NB4 (cell line): ENCODE data around the gene PLCB4.

ENCODE experiments used
- DNase-seq: peaks from one replicate; pipeline ENCODE4 v3.0.0; 2010; ENCODE audit warnings: low read depth
- H3K4me3 ChIP-seq: one replicate; pipeline ENCODE4 v1.5.1; 2011; ENCODE audit warnings: mild to moderate bottlenecking, low read depth, low read length, moderate library complexity
- MYC ChIP-seq: IDR thresholded peaks from 2 replicates; pipeline ENCODE4 v1.6.1; 2011; ENCODE audit warnings: low read depth, low read length
- POLR2A ChIP-seq: IDR thresholded peaks from 2 replicates; pipeline ENCODE4 v1.6.1; 2011; ENCODE audit warnings: mild to moderate bottlenecking; ENCODE audit not compliant: insufficient read length; ENCODE audit errors: extremely low read depth
- TF ChIP-seq, protein P1 (sequence below): IDR thresholded peaks from 2 replicates; pipeline ENCODE4 v1.6.1; 2011; ENCODE audit warnings: low read depth, low read length
- TF ChIP-seq, protein P2 (sequence below): IDR thresholded peaks from one replicate; pipeline ENCODE4 v1.5.1; 2012; ENCODE audit warnings: low read depth, low read length

Gene PLCB4

DNA sequence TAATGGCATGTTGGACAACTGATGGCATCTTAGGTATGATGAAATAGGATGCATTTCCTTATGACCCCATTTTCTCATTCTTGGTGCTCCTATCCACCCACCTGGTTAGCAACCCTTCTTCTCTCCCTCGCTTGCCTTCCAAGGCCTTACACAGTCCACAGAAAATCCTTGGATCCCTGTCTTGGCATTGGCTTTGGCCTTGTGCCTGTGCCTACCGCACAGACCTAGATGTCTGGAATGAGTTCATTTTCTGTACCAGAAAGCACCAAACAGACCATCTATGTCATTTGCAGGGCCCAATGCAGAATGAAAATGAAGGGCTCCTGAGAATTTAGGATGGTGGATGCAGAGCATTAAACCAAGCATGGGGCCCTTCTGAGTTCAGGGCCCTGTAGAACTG, 346.5 kb downstream of the PLCB4 start:
- TF ChIP-seq, protein P1, sequence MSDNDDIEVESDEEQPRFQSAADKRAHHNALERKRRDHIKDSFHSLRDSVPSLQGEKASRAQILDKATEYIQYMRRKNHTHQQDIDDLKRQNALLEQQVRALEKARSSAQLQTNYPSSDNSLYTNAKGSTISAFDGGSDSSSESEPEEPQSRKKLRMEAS: no peak
- TF ChIP-seq POLR2A (no peak), MYC (no peak)
- TF ChIP-seq, protein P2, sequence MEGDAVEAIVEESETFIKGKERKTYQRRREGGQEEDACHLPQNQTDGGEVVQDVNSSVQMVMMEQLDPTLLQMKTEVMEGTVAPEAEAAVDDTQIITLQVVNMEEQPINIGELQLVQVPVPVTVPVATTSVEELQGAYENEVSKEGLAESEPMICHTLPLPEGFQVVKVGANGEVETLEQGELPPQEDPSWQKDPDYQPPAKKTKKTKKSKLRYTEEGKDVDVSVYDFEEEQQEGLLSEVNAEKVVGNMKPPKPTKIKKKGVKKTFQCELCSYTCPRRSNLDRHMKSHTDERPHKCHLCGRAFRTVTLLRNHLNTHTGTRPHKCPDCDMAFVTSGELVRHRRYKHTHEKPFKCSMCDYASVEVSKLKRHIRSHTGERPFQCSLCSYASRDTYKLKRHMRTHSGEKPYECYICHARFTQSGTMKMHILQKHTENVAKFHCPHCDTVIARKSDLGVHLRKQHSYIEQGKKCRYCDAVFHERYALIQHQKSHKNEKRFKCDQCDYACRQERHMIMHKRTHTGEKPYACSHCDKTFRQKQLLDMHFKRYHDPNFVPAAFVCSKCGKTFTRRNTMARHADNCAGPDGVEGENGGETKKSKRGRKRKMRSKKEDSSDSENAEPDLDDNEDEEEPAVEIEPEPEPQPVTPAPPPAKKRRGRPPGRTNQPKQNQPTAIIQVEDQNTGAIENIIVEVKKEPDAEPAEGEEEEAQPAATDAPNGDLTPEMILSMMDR: no peak
- no peak for DNase-seq
- H3K4me3 ChIP-seq: no peak overlapping the region

DNA sequence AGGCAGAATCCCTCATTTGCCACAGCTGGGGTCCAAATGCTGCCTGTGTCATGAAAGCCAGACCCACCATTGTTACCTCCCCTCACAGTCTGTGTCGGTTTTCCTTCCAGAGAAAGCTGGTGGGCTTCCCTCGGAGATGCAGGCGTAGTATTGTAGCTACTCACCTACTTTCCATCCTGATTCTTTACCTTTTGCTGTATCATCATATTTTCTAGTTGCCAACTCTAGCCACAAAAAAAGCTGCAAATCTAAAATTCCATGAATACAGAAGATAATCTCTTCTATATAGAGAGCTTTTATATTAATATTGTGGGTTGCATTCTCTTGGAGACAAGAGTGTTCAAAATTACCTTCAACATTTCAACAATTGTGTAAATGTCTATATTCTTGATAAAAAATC, 347.5 kb downstream of the PLCB4 start:
- no peak for DNase-seq
- H3K4me3 ChIP-seq: no peak overlapping the region
- TF ChIP-seq, protein P1: no peak
- TF ChIP-seq MYC: no peak
- no peak for TF ChIP-seq POLR2A
- TF ChIP-seq, protein P2: no peak

DNA sequence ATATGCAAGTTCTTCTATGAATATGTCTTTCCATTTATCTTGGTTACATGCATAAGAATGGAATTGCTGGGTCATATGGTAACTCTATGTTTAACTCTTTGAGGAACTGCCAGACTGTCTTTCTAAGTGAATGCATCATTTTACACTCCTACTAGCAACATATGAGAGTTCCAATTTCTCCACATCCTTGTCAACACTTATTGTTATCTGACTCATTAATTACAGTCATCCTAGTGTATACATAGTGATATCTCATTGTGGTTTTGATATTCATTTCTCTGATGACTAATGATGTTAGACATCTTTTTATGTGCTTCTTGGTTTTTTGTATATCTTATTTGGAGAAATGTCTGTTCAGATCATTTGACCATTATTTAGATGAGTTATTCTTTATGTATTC, 348.8 kb downstream of the PLCB4 start:
- TF ChIP-seq POLR2A (no peak), MYC (no peak)
- TF ChIP-seq, protein P2: no peak
- TF ChIP-seq, protein P1: no peak
- no peak for DNase-seq
- no peak overlapping the region for H3K4me3 ChIP-seq

DNA sequence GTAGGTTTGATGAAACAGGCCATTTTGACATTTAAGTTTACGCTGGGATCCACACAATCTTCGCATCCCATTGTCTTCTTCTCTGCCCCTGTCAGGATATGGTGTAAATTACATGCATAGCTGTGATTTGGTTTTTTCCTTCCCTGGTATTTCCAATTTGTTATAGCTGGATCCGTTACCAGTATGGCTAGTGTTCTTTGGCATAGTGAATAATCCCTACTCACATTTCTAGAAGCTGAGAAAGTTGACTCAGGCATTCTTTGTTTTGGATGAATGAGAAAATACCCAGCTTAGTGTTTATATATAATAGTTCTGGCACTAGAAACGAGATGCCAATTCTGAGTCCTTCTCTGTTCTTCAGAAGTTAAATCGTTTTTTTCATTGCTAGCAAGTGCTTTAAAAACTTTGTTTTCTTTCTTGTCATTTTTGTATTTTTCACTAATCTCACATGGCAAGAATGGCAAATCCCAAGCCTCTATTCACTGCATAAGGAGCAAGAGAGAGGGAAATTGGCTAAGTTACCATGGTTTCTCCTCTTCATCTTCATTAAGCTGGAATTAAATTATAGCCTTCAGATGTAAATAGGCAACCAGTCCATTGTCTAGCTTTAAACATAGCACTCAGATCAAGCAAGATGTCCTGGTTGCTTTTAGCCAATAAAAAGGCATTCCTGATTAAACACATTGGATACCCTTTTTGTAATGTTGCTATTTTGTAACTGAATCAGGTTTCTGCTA, 353.6 kb downstream of the PLCB4 start:
- TF ChIP-seq MYC (no peak), POLR2A (no peak)
- TF ChIP-seq, protein P2: no peak
- TF ChIP-seq, protein P1: no peak
- DNase-seq: no peak
- no peak overlapping the region for H3K4me3 ChIP-seq

DNA sequence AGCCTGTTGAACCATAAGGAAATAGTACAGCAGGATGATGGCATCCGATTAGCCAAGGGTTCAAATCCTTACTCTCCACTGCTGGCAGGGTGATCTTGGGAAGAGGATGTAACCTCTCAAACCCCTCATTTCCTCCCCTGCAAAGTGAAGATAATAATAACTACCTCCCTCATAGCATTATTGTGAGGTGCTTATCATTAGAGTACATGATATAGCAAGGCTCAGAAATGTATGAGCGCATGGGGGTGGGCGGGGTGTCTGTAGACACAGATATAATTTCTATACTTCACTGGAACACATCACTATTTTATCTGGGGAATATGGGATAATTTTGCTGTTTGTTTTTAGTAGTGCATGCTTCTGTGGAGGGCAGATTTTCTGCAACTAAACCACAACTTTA, 355.7 kb downstream of the PLCB4 start:
- TF ChIP-seq, protein P1: no peak
- TF ChIP-seq POLR2A (no peak), MYC (no peak)
- TF ChIP-seq, protein P2: no peak
- DNase-seq: no peak
- no peak overlapping the region for H3K4me3 ChIP-seq
